Measurements from ENCODE around the gene FBLIM1.

Gene FBLIM1

DNA sequence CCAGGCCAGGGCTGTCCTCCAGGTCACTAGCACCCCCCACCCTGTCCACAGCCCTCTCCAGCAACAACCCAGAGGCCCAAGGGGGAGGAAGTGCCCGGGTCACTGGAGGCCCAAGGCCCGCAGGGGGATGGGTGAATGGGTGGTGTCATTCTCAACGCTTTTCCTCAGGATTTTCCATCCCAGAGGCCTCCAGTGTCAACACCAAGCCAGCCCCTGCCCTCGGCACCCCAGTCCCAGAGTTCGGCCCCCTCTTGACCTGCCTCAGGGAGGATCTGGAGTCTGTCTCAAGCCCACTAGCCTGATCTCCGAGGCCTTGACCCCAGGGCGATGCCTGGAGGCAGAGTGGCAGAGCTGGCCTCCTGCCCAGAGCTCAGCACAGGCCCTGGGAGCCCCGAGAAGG, 11.2 kb upstream of the FBLIM1 start:
- no peak overlapping the region for H3K4me3 ChIP-seq (ENCODE audit: control insufficient read depth, low read depth, low read length)

DNA sequence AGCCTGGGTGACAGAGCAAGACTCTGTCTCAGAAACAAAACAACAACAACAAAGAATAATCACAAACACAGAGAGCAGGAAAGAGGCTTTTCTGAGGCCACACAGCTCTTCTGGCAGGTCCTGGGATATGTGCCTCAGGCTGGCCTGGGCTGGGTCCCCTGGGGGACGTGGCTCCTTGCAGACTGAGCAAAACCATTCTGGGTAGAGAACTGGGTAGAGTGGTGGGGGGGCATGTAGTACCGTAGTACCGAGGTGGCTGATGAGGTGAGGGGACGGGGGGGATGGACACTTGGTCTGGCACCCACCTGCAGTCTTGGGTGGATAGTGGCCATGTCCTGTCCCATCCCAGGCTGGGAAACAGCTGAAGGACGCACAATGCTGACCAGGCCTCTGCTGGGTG, 10.3 kb upstream of the FBLIM1 start:
- DNase-seq (ENCODE audit: low read depth) = no peak
- TF ChIP-seq, protein P1, sequence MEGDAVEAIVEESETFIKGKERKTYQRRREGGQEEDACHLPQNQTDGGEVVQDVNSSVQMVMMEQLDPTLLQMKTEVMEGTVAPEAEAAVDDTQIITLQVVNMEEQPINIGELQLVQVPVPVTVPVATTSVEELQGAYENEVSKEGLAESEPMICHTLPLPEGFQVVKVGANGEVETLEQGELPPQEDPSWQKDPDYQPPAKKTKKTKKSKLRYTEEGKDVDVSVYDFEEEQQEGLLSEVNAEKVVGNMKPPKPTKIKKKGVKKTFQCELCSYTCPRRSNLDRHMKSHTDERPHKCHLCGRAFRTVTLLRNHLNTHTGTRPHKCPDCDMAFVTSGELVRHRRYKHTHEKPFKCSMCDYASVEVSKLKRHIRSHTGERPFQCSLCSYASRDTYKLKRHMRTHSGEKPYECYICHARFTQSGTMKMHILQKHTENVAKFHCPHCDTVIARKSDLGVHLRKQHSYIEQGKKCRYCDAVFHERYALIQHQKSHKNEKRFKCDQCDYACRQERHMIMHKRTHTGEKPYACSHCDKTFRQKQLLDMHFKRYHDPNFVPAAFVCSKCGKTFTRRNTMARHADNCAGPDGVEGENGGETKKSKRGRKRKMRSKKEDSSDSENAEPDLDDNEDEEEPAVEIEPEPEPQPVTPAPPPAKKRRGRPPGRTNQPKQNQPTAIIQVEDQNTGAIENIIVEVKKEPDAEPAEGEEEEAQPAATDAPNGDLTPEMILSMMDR (conservative IDR thresholded peaks at IDR 0.05; ENCODE audit: control insufficient read depth, insufficient read depth, low read depth, low read length) = no peak
- H3K4me3 ChIP-seq (ENCODE audit: control insufficient read depth, low read depth, low read length) = no peak overlapping the region

More for the DNA sequence above, 11.2 kb upstream of the FBLIM1 start:
- DNase-seq (ENCODE audit: low read depth) = no peak
- TF ChIP-seq, protein P1 (conservative IDR thresholded peaks at IDR 0.05; ENCODE audit: control insufficient read depth, insufficient read depth, low read depth, low read length) = no peak

DNA sequence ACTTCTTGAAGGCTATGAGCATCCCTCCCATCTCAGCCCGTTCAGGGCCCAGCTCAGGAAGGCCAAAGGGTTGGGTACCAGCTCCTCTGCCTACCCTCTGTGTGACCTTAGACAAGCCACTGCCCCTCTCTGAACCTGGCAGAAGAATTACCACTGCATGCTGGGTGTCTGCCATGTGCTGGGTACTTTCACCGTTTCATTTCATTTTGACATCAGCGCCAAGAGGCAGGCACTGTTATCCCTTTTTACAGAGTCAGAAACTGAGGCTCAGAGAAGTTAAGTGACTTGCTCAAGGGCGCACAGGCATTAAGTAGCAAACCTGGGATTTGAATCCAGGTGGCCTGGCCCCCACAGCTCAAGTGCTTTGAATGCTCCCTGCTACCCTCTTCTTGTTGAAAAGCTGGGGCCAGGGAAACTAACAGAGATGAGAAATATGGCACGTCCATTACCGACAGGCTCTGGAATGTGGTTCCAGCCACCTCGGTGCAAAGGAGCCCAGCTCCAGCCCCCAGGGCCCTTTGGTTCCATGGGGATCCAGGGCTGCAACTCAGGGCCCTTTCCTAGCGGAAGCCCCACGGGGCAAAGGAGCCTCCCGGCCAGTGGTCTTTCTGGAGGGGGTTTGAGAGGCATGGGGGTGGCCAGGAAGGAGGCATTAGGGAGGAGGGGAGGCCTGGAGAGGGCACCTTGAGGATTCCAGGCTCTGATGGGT, 9.8 kb upstream of the FBLIM1 start:
- H3K4me3 ChIP-seq (ENCODE audit: control insufficient read depth, low read depth, low read length) = no peak overlapping the region
- no peak for DNase-seq (ENCODE audit: low read depth)
- TF ChIP-seq, protein P1 (conservative IDR thresholded peaks at IDR 0.05; ENCODE audit: control insufficient read depth, insufficient read depth, low read depth, low read length) = no peak

DNA sequence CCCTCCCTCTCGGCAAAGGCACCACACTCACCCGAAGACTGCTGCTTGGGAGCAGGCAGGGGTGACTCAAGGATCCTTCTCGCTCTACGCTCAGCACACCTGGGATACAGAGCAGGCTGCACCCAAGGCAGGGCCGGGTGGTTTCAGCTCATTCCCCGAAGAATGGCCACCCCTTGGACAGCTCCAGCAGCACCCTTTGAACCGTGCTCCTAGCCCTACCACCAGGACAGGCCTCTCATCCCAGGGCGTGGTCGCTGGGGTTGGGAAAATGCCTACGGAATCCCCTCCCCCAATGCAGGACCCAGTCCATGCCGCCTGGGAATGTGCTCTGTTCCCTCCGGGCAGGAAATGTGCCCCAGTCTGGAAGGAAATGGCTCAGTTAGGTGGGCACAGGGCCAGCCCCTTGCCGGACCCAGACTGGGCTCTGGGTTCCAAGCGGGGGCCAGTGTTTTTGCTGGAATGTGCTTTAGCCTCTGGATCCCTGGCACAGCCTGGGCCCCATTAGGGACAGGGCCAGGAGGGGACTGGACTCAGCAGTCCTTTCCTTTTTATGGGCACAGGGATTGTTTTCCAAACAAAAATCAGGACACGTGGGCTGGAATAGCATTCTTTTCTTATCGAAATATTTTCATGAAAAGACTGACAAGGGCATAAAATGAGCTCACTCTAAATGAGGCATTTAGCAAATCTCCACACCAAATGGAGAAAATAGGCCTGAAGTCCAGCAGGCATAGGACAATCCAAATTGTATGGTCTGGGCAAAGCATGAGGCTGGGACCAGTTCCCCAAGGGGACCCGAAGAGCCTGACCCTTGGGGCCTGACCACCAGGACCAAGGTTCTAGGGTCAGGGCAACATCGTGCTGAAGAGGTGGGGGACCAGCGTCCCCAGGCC, 8.9 kb upstream of the FBLIM1 start:
- no peak for DNase-seq (ENCODE audit: low read depth)
- TF ChIP-seq, protein P1 (conservative IDR thresholded peaks at IDR 0.05; ENCODE audit: control insufficient read depth, insufficient read depth, low read depth, low read length) = no peak
- H3K4me3 ChIP-seq (ENCODE audit: control insufficient read depth, low read depth, low read length) = no peak overlapping the region

DNA sequence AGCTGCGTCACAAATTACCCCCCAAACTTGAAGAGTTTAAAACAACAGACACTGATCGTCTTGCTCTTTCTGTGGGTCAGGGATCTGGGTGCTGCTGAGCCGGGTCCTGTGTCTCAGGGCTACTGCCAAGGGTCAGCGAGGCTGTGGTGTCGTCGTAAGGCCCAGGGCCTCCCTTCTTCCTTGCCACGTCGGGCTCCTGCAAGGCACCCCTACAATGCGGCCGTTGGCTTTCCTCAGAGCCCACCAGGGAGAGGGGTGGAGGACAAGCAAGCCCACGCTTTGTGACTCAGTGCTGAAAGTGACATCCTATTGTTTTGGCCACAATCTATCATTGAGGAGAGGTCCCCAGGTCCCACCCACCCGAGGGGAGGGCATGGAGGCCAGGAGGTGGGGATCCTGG, 7.7 kb upstream of the FBLIM1 start:
- TF ChIP-seq, protein P1 (conservative IDR thresholded peaks at IDR 0.05; ENCODE audit: control insufficient read depth, insufficient read depth, low read depth, low read length) = no peak
- no peak for DNase-seq (ENCODE audit: low read depth)

DNA sequence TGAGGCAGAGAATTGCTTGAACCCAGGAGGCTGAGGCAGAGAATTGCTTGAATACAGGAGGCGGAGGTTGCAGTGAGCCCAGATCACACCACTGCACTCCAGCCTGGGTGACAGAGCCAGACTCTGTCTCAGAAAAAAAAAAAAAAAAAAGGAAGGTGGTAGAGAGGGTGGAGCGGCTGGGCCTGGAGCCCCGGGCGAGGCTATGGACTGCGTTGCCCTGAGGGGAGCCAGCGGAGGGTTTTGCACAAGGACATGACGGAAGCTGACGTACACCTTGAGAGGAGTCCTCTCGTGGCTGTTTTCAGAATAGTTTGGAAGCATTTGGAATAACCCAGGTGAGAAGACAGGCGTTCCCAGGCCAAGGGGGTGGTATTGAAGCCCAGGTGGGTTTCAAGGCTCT, 6.9 kb upstream of the FBLIM1 start:
- no peak for DNase-seq (ENCODE audit: low read depth)
- TF ChIP-seq, protein P1 (conservative IDR thresholded peaks at IDR 0.05; ENCODE audit: control insufficient read depth, insufficient read depth, low read depth, low read length) = no peak
- no peak overlapping the region for H3K4me3 ChIP-seq (ENCODE audit: control insufficient read depth, low read depth, low read length)

More for the DNA sequence above, 7.7 kb upstream of the FBLIM1 start:
- no peak overlapping the region for H3K4me3 ChIP-seq (ENCODE audit: control insufficient read depth, low read depth, low read length)

Data from fibroblast of mammary gland (primary cell).